Cortex of kidney (tissue), 1 donor: ENCODE data around the gene SLC5A10.

ENCODE experiments used
- DNase-seq: peaks from one replicate; lab custom pipeline; 2025; lab: John Stamatoyannopoulos, UW

The SLC5A10 gene

GRCh38 chr17:18984273-18985114, 32.5 kb downstream of the SLC5A10 start:
- DNase-seq: no peak

DNA sequence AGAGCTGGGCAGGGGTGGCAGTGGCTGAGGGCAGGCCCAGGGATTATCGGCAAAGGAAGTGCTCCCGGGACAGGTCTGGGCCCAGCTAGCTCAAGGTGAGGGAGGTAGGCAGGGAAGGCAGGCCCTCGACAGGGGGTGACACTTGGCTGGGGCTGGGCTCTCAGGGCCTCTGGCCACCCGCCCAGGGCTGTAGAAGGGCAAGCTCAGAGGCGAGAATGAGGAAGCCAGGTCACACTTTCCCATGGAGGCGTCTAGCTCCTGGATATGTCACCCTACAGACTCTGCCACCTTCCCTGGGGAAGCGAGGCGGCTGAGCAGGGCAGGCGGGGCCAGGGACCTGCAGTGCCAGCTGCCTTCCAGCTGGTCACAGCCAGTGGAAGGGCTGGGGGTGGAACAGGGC, 33.5 kb downstream of the SLC5A10 start:
- no peak for DNase-seq

GRCh38 chr17:18986541-18987229, 34.7 kb downstream of the SLC5A10 start:
- DNase-seq: no peak

DNA sequence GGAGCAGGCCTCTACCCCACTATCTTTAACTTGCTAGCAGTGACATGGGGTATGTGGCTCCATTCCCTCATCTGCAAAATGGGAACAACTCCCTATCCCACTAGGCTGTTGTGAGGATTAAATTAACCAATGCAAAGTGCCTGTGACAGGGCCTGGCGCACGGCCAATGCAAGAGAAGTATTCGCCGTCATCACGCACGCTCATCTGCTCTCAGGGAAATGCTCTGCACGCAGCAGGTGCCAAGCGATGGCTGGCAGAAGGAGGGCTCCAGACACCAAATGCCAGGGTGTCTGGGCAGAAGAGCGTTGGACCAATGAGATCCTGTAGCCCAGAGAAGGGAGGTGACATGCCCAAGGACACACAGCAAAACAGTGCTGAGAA, 35.3 kb downstream of the SLC5A10 start:
- DNase-seq: no peak

- no peak for DNase-seq
Measured at GRCh38 chr17:18987862-18988545, 36.0 kb downstream of the SLC5A10 start.

GRCh38 chr17:18988546-18989173, 36.7 kb downstream of the SLC5A10 start:
- DNase-seq: no peak

DNA sequence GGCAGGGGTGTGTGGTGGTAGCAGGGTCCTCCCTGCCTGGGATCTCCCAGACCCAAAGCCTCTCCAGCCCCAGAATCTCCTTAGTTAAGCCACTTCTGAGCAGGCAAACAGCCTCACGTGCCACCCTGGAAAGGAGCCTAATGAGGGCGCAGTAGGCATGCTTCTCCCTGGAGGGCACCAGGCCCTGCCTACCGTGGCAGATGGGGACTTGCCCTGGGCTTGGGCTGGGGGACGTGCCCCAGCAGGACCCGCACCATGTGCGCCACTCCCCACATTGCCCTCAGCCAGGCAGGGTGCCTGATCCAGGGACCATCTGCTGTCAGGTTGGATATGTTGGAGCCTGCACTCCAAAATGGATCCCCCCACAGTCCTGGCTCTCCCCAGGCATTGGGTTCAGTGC, 38.4 kb downstream of the SLC5A10 start:
- no peak for DNase-seq

- DNase-seq: no peak
Measured at GRCh38 chr17:18991531-18992315, 39.8 kb downstream of the SLC5A10 start.

GRCh38 chr17:18992454-18993130, 40.6 kb downstream of the SLC5A10 start:
- DNase-seq: no peak

DNA sequence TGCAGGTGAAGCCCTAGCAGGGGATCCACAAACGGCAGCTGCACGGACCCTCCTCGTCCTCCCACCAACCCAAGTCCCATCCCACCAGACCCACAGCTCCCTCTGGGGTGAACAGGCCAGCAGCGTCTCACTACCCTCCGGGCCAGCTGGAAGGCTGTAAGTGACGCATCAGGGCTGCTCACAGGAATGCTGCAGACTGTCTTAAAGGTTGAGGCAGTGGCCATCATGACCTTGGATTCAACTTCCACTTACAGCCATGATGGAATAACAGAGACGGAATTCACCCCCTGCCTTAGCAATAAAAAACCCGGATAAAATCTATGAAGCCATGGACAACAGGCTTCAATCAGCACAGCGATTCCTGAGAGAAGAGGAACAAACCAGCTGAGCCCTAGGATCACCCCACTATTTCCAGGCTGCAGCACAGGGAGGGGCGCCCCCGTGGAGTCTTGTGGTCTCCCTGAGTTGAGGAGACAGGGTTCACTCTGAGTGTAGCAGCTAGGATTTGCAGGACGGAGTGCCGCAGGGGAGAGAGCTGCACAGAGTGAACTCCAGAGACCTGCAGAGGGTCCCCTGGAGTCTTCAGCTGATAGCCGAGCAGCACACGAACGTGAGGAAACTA, 42.1 kb downstream of the SLC5A10 start:
- DNase-seq: no peak

GRCh38 chr17:18994631-18995030, 42.7 kb downstream of the SLC5A10 start:
- DNase-seq: no peak

GRCh38 chr17:18995220-18995619, 43.3 kb downstream of the SLC5A10 start:
- no peak for DNase-seq

GRCh38 chr17:18996458-18996857, 44.5 kb downstream of the SLC5A10 start:
- no peak for DNase-seq

GRCh38 chr17:18997650-18998196, 45.8 kb downstream of the SLC5A10 start:
- no peak for DNase-seq

DNA sequence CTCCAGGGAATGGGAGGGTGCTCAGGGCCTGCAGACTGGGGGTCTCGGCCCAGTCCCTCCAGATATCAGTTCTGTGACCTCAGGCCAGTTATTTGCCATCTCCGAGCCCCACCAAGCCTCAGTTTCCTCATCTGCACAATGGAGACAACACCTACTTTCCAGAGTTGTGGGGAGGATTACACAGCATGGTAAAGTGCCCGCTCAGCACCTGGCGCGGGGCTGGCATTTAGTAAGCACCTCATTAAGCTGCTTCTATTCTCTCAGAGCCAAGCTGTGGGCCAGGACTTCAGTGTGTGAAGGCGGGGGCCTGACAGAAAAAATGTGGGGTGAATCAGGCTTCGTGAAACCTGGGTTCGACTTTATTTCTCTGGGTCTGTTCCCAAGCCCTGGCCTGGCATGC, 47.4 kb downstream of the SLC5A10 start:
- no peak for DNase-seq

DNA sequence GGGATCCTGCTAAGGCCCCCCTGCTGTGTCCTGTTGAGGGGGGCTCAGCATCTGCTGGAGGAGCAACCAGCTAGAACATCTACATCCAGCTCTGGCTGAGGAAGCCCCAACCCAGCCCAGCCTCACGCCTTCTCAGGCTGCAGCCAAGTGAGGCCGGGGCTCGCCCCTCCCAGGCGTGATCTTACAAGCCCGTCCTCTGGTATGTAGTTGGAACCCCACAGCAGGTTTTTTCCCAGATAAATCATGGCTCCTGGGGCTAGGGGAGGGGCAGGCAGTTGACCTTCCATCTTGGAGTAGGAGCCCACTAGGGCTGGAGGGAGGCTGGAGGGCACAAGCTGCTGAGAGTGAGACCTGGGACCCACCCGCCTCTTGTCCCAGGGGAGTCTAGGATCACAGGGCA, 47.9 kb downstream of the SLC5A10 start:
- no peak for DNase-seq

DNA sequence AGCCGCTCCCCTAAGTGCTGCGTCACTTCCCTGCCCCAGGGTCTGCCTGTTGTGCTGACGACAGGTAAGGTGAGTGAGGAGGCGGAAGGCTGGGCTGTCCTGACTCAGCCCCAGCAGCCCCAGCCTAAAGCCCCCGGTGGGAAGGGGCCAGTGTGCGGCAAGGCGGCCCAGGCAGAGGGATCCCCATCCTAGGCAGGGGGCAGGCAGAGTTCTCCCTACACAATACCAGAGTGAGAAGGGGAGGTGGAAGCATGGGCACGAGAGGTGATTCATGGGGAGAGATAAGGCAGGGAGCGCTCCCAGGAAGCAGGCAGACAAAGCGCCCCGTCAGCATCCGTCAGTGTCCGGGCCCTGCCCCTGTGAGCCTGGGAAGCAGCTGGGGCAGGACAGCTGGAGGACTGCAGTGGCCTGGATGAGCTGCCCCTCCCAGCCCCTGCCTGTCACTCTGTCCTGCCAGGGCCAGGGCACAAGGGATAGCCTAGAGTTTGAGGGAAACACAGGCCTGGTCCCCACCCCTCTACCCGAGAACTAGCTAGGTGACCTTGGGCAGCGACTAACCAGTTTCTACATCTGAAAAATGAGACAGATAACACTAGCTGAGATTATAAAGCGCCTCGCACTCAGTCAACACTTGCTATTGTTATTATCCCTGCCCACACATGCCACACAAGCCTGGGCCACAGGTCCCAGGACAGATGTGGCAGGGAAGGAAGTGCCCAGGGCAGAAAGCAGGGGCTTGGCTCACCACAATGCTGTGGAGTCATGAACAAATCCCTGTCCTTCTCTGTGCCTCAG, 48.8 kb downstream of the SLC5A10 start:
- no peak for DNase-seq

DNA sequence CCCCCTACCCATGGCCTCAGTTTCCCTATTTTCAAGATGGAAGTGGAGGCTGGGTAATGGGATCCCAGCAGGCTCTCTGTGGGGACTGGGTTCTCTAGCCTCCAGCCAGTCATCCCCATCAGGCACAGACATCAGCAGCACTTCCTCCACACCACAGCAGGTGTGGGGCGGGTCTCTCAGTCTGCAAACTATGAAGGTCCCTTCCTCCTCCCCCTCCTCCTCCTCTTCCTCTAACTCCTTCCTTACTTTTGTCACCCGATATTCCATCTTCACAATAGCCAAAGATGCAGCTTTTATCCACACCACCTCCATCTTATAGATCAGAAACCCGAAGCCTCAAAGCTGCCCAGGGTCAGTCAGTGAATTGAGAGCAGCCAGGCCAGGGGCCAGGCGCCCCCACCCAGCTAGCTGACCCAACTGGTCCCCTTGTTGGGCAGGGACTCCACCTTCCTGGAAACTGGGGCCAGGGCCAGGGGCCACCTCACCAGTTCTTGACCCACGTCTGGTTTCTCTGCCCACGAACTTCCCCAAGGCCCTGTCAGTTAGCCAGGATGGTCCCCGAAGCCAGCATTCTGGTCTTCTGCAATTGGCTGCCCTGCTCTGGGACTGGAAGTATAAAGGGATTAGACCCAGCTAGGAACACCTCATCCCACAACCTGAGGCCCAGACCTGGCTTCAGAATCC, 50.1 kb downstream of the SLC5A10 start:
- no peak for DNase-seq
